KMS-11 (cell line): ENCODE measurements around the gene ZFAND3.

Experiments
- H2AFZ ChIP-seq: fragments of 200-600 bp; sonication (generic); 2 replicates; pipeline ENCODE4 v1.6.1; 2016; ENCODE audit warnings: antibody characterized with exemption, mixed run types, low read depth
- H3K27ac ChIP-seq: fragments of 200-600 bp; sonication (generic); 2 replicates; pipeline ENCODE4 v1.6.1; 2016; ENCODE audit warnings: mild to moderate bottlenecking, mixed run types
- H3K27me3 ChIP-seq: fragments of 200-600 bp; sonication (generic); 2 replicates; pipeline ENCODE4 v1.6.1; 2017; ENCODE audit warnings: mild to moderate bottlenecking, low read depth, mixed run types, moderate library complexity; ENCODE audit not compliant: insufficient read depth
- H3K36me3 ChIP-seq: fragments of 200-600 bp; sonication (generic); 2 replicates; pipeline ENCODE4 v1.6.1; 2017; ENCODE audit warnings: mild to moderate bottlenecking, mixed run types; ENCODE audit not compliant: insufficient read depth
- H3K4me1 ChIP-seq: fragments of 200-600 bp; sonication (generic); 2 replicates; pipeline ENCODE4 v1.6.1; 2016; ENCODE audit warnings: mild to moderate bottlenecking, low read depth, mixed run types; ENCODE audit not compliant: poor library complexity, severe bottlenecking
- H3K4me2 ChIP-seq: fragments of 200-600 bp; sonication (generic); 2 replicates; pipeline ENCODE4 v1.7.0; 2016; ENCODE audit warnings: mild to moderate bottlenecking, mixed run types
- H3K4me3 ChIP-seq: fragments of 200-600 bp; sonication (generic); IDR thresholded peaks from 2 replicates; pipeline ENCODE4 v1.6.1; 2017; ENCODE audit warnings: low read depth, low read length, mixed read lengths; ENCODE audit not compliant: insufficient read depth
- H3K79me2 ChIP-seq: fragments of 200-600 bp; sonication (generic); 2 replicates; pipeline ENCODE4 v1.6.1; 2016; ENCODE audit warnings: low read depth, mixed run types; ENCODE audit not compliant: insufficient read depth
- H3K9ac ChIP-seq: fragments of 200-600 bp; sonication (generic); 2 replicates; pipeline ENCODE4 v1.6.1; 2016; ENCODE audit warnings: mild to moderate bottlenecking, mixed run types
- H4K20me1 ChIP-seq: fragments of 200-600 bp; sonication (generic); 2 replicates; pipeline ENCODE4 v1.6.1; 2016; ENCODE audit warnings: mild to moderate bottlenecking, mixed run types; ENCODE audit not compliant: insufficient read depth
- TF ChIP-seq, protein P1 (sequence below): fragments of 200-600 bp; sonication (generic); conservative IDR thresholded peaks from 2 replicates; pipeline ENCODE4 v1.6.1; 2017; ENCODE audit warnings: low read depth, mild to moderate bottlenecking, antibody characterized with exemption, low read length, moderate library complexity, mixed read lengths

The ZFAND3 gene

GRCh38 chr6:38171997-38172738, 352.6 kb downstream of the ZFAND3 start:
- TF ChIP-seq, protein P1, sequence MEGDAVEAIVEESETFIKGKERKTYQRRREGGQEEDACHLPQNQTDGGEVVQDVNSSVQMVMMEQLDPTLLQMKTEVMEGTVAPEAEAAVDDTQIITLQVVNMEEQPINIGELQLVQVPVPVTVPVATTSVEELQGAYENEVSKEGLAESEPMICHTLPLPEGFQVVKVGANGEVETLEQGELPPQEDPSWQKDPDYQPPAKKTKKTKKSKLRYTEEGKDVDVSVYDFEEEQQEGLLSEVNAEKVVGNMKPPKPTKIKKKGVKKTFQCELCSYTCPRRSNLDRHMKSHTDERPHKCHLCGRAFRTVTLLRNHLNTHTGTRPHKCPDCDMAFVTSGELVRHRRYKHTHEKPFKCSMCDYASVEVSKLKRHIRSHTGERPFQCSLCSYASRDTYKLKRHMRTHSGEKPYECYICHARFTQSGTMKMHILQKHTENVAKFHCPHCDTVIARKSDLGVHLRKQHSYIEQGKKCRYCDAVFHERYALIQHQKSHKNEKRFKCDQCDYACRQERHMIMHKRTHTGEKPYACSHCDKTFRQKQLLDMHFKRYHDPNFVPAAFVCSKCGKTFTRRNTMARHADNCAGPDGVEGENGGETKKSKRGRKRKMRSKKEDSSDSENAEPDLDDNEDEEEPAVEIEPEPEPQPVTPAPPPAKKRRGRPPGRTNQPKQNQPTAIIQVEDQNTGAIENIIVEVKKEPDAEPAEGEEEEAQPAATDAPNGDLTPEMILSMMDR = no peak
- Histone ChIP-seq H3K4me1 (no peaks in the 10 kb centered on the region), H4K20me1 (no peaks in the 10 kb centered on the region), H3K4me3 (no peak overlapping the region), H3K36me3 (no peaks in the 10 kb centered on the region), H3K9ac (no peak overlapping the region), H3K79me2 (no peaks in the 10 kb centered on the region), H3K4me2 (no peak overlapping the region), H3K27me3 (no peaks in the 10 kb centered on the region), H3K27ac (no peak overlapping the region), H2AFZ (no peak overlapping the region)

DNA sequence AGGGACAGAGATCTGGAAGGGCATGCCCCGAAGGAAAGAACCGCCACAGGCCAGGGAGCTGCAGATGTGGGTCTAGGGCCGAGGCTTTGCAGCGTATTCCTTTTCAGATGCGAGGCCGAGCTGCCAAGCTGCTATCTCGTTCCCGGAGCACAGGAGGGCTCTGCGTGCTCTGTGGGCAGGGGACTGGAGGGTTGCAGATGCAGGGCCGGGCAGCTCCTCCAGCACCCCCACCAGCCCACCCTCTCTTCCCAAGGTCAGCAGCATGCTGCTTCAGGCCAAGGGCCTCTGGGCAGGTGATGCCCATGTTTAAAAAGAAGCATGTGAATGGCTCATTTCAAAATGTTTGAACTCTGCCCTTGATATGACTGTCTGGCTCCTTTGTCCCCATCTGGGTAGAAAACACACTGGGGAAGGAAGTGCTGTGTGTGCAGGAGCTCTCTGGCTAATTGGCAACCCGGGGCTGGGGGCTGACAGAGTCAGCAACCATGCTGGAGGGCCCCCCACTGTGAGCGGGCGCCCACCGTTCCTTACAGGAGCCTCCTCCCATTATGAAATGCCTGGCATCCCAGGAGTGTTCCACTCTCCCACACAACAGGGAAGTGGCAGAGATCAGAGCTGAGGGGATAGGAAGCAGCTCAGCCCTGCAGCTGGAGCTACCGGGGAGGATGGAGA, 353.3 kb downstream of the ZFAND3 start:
- H3K79me2 ChIP-seq = no peaks in the 10 kb centered on the region
- H3K9ac ChIP-seq = no peak overlapping the region
- no peaks in the 10 kb centered on the region for H4K20me1 ChIP-seq
- no peaks in the 10 kb centered on the region for H3K4me1 ChIP-seq
- H3K27me3 ChIP-seq = no peaks in the 10 kb centered on the region
- no peak overlapping the region for H3K4me2 ChIP-seq
- no peaks in the 10 kb centered on the region for H3K36me3 ChIP-seq
- TF ChIP-seq, protein P1 = no peak
- no peak overlapping the region for H3K4me3 ChIP-seq
- H3K27ac ChIP-seq = no peak overlapping the region
- no peak overlapping the region for H2AFZ ChIP-seq

DNA sequence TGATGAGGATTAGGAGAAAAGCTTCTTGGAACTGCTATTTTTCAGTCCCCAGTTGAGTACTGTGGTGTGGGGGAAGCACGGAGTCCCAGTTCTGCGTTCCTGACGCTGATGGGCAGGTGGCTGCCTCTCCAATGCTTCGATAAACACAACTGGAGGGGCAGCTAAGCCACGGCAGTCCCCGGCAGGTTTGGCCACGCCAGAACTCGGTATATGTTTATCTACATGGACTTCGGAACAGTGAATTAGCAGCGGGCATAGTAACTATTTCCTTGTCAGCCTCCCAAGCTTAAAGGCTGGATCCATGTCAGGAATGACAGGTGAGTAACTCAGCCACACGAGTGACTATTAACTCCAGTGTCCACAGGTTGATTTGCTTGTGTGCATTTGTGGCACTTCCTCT, 354.4 kb downstream of the ZFAND3 start:
- H4K20me1 ChIP-seq = no peaks in the 10 kb centered on the region
- TF ChIP-seq, protein P1 = no peak
- H3K36me3 ChIP-seq = no peaks in the 10 kb centered on the region

GRCh38 chr6:38174315-38174714, 354.8 kb downstream of the ZFAND3 start:
- no peak overlapping the region for H3K4me2 ChIP-seq
- H3K27ac ChIP-seq = no peak overlapping the region
- H3K4me1 ChIP-seq = no peaks in the 10 kb centered on the region
- H2AFZ ChIP-seq = no peak overlapping the region
- H3K4me3 ChIP-seq = no peak overlapping the region
- H4K20me1 ChIP-seq = no peaks in the 10 kb centered on the region
- H3K27me3 ChIP-seq = no peaks in the 10 kb centered on the region
- no peak overlapping the region for H3K9ac ChIP-seq
- no peaks in the 10 kb centered on the region for H3K79me2 ChIP-seq
- TF ChIP-seq, protein P1 = no peak
- H3K36me3 ChIP-seq = no peaks in the 10 kb centered on the region

More for the DNA sequence above, 354.4 kb downstream of the ZFAND3 start:
- H3K4me2 ChIP-seq = no peak overlapping the region
- H3K27ac ChIP-seq = no peak overlapping the region
- H3K9ac ChIP-seq = no peak overlapping the region
- H3K4me3 ChIP-seq = no peak overlapping the region
- H3K79me2 ChIP-seq = no peaks in the 10 kb centered on the region
- no peak overlapping the region for H2AFZ ChIP-seq
- no peaks in the 10 kb centered on the region for H3K27me3 ChIP-seq
- no peaks in the 10 kb centered on the region for H3K4me1 ChIP-seq
